WERI-Rb-1 (cell line): ENCODE measurements around the gene PRMT7.

Experiments
- DNase-seq: peaks from one replicate; pipeline ENCODE4 v3.0.0-alpha.2; 2020
- H3K27ac ChIP-seq: fragments of 250-450 bp; sonication (Bioruptor Pico); 2 replicates; pipeline ENCODE4 v1.5.1; 2020; ENCODE audit warnings: mild to moderate bottlenecking, moderate library complexity
- H3K27me3 ChIP-seq: fragments of 250-450 bp; sonication (Bioruptor Pico); 2 replicates; pipeline ENCODE4 v1.5.1; 2021; ENCODE audit warnings: mild to moderate bottlenecking, low read depth, moderate library complexity; ENCODE audit not compliant: insufficient read depth, severe bottlenecking
- H3K36me3 ChIP-seq: fragments of 250-450 bp; sonication (Bioruptor Pico); 2 replicates; pipeline ENCODE4 v1.5.1; 2020; ENCODE audit warnings: mild to moderate bottlenecking, moderate library complexity
- H3K4me3 ChIP-seq: 2 replicates; pipeline ENCODE4 v1.5.1; 2011; ENCODE audit warnings: low read depth, mild to moderate bottlenecking, control low read depth, low read length
- H3K9me3 ChIP-seq: fragments of 250-450 bp; sonication (Bioruptor Pico); 2 replicates; pipeline ENCODE4 v1.5.1; 2021; ENCODE audit warnings: mild to moderate bottlenecking, moderate library complexity; ENCODE audit not compliant: severe bottlenecking
- TF ChIP-seq, protein P1 (sequence below): IDR thresholded peaks from 2 replicates; pipeline ENCODE4 v1.5.1; 2011; ENCODE audit warnings: low read depth, mild to moderate bottlenecking, control low read depth, inconsistent platforms, low read length

Gene PRMT7

DNA sequence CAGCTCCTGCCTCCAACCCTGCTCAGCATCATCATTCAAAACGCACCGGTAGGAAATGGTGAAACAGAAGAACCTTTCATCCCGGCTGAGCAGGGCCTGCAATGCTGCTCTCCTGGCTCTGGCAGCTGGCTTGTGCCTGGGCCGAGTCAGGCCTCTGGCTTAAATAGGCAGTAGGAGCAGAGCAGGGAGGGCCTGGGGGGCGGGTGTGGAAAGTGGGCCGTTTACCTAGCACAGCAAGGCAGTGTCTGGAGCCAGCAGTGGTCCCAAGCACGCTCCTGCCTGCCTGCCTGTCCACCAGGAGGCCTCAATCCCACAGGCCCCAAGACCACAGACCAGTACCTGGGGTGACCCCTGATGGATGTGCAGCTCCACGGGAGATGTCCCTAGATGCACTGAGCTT lies 78.2 kb downstream of the PRMT7 start:
- TF ChIP-seq, protein P1, sequence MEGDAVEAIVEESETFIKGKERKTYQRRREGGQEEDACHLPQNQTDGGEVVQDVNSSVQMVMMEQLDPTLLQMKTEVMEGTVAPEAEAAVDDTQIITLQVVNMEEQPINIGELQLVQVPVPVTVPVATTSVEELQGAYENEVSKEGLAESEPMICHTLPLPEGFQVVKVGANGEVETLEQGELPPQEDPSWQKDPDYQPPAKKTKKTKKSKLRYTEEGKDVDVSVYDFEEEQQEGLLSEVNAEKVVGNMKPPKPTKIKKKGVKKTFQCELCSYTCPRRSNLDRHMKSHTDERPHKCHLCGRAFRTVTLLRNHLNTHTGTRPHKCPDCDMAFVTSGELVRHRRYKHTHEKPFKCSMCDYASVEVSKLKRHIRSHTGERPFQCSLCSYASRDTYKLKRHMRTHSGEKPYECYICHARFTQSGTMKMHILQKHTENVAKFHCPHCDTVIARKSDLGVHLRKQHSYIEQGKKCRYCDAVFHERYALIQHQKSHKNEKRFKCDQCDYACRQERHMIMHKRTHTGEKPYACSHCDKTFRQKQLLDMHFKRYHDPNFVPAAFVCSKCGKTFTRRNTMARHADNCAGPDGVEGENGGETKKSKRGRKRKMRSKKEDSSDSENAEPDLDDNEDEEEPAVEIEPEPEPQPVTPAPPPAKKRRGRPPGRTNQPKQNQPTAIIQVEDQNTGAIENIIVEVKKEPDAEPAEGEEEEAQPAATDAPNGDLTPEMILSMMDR = peak; percentile 49
- H3K27me3 ChIP-seq = no peaks in the 10 kb centered on the region
- no peaks in the 10 kb centered on the region for H3K9me3 ChIP-seq
- no peak overlapping the region for H3K4me3 ChIP-seq
- no peaks in the 10 kb centered on the region for H3K36me3 ChIP-seq
- H3K27ac ChIP-seq = no peak overlapping the region
- peak; percentile 37 for DNase-seq

DNA sequence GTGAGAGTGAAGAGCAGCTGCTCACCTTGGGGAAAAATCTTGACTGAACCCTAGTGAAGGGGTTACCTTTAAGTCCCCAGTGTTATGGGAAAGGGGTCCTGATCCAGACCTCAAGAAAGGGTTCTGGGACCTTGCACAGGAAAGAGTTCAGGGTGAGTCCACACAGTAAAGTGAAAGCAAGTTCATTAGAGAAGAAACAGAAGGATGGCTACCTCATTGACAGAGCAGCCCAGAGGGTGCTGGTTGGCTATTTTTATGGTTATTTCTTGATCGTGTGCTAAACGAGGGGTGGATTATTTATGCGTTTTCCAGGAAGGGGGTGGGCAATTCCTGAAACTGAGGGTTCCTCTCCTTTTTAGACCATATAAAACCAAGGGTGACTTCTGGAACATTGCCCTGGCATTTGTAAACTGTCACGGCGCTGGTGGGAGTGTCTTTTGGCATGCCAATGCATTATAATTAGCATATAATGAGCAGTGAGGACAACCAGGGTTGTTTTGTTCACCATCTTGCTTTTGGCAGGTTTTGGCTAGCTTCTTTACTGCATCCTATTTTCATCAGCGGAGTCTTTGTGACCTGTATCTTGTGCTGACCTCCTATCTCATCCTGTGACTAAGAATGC lies 79.0 kb downstream of the PRMT7 start:
- H3K27ac ChIP-seq = no peak overlapping the region
- no peak for DNase-seq
- no peaks in the 10 kb centered on the region for H3K27me3 ChIP-seq

DNA sequence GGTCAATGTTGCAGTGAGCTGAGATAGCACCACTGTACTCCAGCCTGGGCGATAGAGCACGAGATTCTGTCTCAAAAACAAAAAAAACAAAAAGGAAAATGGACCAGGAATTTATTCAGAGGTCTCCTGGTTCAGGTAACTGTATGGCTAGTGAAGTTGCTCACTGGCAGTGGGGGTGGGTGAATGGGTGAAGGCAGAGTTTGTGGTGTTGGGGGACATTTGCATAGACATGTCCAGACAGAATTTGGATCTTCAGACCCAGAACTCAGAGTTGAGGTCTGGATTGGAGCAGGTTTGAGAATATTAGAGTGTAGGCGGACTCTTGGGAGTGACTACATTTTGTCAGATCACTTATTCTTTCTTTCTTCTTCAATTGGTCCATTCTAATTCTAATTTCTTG lies 82.5 kb downstream of the PRMT7 start:
- Histone ChIP-seq H3K27me3 (no peaks in the 10 kb centered on the region), H3K36me3 (no peaks in the 10 kb centered on the region), H3K4me3 (no peak overlapping the region), H3K9me3 (no peaks in the 10 kb centered on the region), H3K27ac (no peak overlapping the region)
- TF ChIP-seq, protein P1 = no peak
- DNase-seq = no peak

More for the DNA sequence above, 79.0 kb downstream of the PRMT7 start:
- TF ChIP-seq, protein P1 = no peak
- no peak overlapping the region for H3K4me3 ChIP-seq
- no peaks in the 10 kb centered on the region for H3K36me3 ChIP-seq
- no peaks in the 10 kb centered on the region for H3K9me3 ChIP-seq

DNA sequence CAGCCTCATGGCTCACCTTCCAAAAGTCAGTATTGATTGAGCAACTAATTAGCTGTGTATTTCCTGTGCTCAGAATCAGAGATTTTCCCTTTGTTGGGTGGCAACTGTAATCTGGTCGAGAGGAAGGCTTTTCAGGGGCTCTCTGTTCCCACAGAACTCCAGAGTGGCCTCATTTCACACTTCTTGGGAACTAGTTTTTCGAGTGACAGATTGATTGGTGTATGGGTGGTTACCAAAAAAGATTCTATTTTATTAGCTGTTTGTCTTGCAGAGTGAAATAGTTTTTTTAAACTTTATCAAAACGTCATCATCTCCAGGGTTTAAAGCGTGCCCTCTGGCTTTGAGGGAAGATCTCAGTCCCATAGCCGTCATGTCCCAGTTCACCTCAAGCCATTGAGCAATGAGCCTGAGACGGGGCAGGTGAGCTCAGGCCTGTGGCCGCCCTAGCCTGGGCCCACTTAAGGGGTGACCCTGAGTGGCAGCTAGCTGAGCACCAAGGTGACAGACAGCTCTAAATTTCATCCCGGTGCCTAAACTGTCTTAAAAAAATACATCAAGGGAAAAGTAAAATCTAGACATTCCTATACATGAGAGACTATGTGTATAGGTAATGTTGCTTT lies 84.5 kb downstream of the PRMT7 start:
- Histone ChIP-seq H3K9me3 (no peaks in the 10 kb centered on the region), H3K27me3 (no peaks in the 10 kb centered on the region), H3K4me3 (no peak overlapping the region), H3K27ac (no peak overlapping the region), H3K36me3 (no peaks in the 10 kb centered on the region)
- TF ChIP-seq, protein P1 = no peak
- DNase-seq = no peak

DNA sequence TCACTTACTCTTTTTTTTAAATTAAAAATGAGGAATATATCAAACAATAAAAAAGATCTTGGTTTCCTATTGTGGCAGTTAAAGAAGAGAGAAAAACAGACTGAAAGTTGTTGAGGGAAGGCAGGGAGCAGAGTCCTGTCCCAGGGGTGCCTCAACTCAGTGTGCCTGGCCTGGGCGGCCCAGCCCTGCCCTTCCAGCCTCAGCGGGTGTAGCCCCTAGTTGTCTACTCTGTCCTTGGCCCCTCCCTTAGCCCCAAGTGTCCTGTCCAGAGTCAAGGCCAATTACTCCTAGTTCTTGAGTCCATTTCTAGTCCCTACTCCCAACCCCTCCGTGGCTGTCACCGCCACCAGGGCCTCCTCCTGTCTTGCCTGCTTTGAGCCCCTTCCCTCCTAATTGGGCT lies 85.0 kb downstream of the PRMT7 start:
- TF ChIP-seq, protein P1 = no peak
- Histone ChIP-seq H3K27me3 (no peaks in the 10 kb centered on the region), H3K4me3 (no peak overlapping the region), H3K36me3 (no peaks in the 10 kb centered on the region), H3K9me3 (no peaks in the 10 kb centered on the region), H3K27ac (no peak overlapping the region)
- DNase-seq = no peak

DNA sequence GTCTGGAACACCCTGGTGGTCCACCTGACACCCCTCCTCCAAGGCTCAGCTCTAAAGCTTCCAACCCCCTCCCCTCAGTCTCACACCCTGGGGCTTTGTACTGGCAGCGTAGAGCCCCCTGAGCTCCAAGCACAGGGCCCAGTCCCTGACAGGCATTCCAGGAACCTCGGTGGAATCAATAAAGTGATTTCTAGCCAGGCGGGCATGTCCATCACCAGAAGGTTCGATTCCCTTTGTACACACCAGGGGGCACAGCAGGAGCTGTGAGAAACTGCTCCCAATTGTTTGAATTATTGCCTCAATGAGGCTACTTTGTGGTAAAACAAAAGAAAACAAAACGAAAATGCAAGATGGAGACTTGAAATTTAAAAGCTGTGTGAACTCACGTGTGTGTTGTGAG lies 85.7 kb downstream of the PRMT7 start:
- Histone ChIP-seq H3K36me3 (no peaks in the 10 kb centered on the region), H3K9me3 (no peaks in the 10 kb centered on the region), H3K27ac (no peak overlapping the region), H3K27me3 (no peaks in the 10 kb centered on the region), H3K4me3 (no peak overlapping the region)
- TF ChIP-seq, protein P1 = peak; percentile 67
- peak; percentile 55 for DNase-seq
